AG08396 (cell line): ENCODE data around the gene MYOM1.

Source experiments
- DNase-seq: peaks from one replicate; pipeline ENCODE4 v3.0.0; 2012; ENCODE audit warnings: low spot score, mixed read lengths

MYOM1 gene

DNA sequence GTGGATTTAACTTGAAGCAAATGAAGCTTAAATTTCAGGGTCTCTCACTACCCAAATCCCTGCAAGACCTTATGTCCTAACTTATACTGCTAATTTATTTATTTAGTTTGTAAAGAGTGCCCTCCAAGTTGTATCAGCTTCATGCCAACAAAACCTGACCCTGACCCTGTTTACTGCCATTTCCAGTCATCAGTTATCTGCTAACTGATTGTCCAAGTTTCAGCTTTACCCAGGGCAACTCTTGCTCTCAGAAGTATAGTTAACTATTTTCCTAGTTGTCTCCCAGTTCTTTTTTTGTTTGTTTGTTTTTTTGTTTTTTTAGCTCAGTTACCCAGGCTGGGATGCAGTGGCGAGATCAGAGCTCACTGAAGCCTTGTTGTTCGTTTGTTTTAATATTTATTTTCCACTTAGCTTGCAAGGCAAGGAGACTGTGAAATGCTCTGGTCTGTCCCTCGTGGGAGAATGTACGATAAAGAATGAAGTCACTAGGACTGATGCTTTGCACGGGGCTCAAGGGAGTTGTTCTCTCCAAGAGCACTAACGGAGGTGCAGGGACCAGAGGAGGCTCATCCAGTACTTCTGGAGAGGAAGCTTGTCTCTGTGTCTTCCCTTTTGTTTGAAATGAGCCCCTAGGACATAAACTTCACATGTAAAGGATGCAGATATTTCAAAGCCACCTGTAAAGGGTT, 35.3 kb downstream of the MYOM1 start:
- no peak for DNase-seq

DNA sequence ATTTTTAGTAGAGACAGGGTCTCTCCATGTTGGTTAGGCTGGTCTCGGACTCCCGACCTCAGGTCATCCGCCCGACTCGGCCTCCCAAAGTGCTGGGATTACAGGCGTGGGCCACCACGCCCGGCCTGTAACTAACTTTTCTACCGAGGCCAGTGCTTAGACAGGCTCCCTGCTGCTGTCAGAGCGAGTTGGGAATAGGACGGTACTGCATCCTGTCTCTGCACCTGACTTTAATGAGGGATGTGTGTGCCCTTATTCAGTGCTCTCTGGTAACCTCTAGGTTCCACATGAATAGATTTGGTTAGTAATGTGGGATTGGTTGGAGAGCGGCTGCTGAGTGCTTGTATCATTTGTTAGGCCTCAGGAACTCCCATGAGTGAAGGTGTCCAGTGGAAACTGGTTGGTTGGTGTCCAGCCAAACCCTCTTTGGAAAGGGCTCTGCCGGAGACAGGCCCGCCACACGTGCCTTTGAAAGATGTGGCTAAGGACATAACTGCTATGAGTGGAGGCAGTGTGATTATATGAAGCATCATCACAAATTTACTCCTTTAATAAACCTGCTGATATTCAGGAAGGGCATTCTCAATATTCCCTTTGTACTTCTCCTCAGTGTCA, 36.6 kb downstream of the MYOM1 start:
- DNase-seq: no peak

DNA sequence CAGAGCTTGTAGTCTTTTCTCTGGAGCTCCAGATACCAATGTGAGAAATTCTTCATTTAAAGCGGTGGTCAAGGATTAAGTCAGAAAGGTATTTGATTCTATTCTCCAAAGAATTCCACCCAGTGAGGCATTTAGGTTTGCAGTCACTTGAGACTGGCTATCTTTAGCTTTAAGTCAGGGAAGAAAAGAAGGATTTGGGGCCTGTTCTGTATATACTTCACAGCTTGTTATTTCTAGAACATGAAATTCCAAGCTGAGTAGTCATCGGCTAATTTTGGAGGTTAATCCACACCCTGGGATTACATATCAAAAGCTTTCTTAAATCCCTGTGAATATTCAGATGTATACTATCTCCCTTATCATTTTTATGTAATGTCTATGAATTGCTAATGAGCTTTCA, 39.4 kb downstream of the MYOM1 start:
- DNase-seq: peak; percentile 16

DNA sequence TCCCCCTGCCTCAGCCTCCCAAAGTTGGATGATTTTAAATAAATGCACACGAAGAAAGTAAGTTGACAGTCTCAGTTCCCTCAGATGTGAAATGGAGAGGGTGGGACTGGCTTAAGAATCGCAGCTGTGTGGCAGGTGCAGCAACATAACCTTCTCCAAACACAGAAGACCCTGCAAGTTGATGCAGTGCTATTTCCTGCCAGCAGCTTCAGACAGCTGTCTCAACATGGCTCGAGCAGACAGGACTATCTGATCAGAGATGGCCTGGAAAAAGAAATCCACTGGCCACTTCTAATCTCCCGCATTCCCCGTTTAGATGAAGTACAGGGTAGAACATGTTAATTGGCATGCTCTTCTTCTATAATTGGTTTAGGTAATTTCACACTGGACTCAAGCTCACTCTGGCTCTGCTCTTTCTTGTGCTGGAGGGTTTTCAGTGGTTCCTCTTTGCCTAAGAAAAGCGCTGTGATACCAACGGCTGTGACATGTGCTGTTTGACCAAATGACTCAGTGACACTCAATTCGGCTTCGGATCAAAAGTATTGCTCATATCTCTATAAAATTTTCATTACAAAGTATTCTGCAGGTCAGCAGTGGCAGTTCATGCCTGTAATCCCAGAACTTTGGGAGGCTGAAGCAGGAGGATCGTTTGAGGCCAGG, 40.2 kb downstream of the MYOM1 start:
- no peak for DNase-seq

DNA sequence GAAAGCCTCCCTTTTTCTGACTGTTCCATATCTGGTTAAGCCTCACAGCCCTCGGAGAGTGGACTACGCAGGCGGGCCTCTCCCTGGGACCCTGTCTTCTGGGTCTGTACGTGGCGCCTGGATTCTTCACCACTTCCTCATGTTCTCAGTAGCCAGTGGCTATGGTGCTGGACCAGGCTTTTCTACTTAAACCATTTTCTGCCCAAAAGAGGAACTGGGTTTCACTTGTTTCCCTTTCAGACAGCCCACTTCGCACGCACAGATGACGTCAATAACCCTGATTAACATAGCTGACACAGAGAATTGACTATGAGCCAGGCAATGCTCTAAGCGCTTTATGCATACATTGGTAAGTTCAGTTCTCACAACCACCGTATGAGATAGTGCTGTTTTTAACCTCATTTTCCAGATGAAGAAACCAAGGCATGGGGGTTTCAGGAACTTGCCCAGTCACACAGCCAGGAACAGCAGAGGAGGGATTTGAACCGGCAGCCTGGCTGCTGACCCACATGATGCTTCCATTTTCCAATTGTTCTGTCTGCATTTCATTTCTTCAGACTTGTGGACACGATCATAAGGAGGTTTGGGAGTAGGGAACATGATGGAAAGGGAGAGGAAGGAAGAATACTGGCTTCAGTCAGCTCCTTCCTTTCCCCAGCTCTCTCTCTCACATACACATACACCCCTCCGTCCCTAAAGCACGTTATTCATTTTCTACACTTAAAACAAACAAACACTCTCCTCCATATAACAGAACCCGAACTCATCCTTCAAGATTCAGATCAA, 41.7 kb downstream of the MYOM1 start:
- no peak for DNase-seq

DNA sequence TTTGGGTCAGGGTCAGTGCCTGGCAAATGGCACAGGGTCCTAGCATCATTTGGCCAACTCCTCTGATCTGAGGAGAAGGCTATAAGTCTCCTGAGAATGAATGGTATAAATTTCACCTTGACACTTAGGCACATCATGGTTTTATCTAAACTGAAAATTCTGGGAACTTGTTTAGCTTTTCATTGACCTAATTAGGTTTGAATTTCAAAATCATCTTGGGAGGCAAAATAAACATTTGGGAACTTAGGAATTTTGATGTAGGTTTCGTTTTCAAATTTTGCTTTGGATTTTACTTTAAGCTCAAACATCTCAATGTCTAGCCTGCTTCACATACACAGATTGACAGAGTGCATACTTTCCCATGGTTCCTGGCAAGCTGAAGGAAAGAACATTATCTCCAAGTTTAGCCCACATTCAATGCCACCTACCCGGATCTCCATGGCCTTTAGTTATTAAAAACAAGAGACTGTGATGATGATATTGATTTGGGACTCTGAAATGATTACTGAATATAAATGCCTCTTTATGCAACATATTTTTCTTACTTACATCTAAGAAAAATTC, 44.5 kb downstream of the MYOM1 start:
- DNase-seq: no peak

DNA sequence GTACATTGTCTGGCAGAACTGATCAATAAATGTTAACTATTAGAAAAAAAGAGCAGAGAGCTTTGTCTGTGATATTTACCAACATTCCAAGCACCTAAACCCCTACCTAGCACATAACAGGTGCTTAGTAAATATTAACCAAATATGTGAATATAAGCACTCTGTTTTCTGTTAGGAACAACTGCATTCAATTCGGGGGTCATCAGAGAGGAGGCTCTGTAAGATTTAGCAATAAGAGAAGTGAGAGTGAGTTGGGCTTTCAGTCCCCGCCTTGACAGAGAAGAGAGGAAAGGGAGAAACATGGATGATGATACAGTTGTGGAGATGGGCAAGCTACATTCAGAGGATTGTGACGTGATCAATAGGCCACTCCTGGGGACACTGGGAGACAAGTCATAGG, 47.7 kb downstream of the MYOM1 start:
- DNase-seq: no peak

DNA sequence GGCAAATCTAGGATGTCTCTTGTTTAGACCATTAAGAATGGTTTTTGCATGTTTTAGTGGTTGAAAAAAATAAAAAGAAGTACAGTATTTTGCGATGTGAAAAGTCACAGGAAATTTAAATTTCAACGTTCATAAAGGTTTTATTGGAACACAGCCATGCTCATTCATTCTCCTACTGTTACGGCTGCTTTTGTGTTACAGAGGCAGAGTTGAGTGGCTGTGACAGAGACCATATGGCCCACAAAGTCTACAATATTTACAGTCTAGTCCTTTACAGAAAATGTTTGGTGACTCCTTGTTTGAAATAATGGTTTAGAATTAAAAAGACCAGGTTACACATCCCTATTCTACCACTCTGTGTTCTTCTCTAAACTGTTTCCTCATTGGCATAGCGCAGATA, 48.1 kb downstream of the MYOM1 start:
- DNase-seq: no peak

DNA sequence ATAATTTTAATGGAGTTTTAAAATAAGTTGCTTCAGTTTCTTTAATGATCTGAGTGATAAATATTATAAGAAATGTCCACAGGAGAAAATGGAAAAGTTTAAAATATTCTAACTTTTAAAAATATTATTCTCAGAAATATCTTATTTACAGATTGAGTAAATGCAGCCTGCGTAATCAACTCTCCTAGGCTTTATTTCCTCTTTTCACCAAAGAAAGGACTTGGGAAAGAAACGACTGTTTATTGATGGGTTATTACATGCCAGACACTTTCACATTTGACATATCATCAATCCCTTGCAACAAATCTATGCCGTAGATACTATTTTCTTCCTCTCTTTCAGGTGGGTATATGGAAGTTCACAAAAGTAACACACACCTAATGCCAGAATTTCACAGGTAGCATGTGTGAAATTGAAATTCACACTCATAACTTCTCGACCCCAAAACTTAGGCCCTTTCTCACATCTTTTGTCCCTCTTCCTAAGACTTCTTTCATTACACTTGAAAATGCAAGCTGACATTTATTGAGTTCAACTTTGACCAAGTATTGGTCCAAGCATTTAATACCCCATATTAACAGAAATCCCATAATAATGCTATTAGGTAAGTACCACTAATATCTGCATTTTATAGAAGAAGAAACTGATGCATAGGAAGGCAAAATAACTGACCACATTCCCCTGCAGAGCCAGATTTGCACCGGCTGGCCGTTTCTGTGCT, 49.2 kb downstream of the MYOM1 start:
- DNase-seq: no peak

DNA sequence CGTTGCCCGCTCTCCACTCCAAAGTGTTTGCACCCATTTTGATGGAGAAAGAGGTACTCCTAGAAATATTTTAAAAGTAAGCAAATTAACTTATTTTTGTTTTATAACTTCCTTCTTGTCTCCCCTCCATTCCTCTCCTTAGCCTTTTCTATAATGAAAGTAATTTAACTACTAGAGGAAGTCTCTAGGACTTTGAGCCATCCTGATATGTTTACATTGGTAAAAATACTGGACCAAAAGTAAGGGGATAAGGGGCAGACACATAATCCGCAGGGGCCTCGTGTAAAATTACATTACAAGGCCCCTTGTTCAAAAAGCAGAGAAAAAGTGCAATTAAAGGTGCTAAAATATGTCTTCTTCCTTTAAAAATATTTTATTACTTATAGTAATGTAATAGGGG, 55.4 kb downstream of the MYOM1 start:
- DNase-seq: no peak

DNA sequence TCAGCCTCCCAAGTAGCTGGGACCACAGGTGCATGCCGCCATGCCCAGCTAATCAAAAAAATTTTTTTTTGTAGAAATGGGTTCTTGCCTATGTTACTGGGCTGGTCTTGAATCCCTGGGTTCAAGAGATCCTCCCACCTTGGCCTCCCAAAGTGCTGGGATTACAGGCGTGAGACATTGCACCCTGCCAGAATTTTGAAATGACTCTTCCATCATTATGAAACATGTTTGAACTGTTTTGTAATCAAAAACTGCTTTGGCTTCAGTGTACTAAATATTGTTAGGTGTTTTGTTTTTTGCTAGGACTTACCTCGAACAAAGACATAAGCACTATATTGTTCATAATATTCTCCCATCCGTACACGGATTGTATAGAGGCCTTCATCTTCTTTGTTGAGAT, 55.8 kb downstream of the MYOM1 start:
- DNase-seq: no peak

DNA sequence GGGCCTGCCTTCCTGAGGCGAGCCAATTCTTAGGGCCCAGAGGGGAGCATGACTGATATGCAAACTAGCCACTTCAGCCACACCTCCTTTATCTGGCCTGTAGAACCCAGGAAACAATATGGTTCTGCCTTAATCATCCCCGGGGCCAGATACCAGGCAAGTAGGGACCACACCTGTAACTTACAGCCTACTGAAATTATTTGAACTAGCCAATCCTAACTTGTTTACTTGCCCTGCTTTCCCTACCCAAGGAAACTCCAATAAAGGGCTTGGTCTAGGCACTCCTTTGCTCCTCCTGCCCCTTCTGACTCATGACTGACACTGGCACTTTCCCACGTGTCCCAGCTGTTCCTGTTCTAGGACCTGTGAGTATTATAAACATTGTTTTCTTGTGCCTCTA, 57.6 kb downstream of the MYOM1 start:
- DNase-seq: no peak

DNA sequence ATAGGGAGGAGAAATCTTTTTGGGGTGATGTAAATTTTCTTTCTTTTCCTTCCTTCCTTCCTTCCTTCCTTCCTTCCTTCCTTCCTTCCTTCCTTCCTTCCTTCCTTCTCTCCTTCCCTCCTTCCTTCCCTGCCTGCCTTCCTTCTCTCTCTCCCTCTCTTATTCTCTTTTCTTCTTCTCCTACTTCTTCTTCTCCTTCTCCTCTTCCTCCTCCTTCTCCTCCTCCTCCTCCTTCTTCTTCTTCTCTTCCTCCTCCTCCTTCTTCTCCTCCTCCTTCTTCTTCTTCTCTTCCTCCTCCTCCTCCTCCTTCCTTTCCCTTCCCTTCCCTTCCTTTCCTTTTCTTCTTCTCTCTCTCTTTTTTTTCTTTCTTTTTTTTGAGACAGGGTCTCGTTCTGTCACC, 59.9 kb downstream of the MYOM1 start:
- DNase-seq: no peak

DNA sequence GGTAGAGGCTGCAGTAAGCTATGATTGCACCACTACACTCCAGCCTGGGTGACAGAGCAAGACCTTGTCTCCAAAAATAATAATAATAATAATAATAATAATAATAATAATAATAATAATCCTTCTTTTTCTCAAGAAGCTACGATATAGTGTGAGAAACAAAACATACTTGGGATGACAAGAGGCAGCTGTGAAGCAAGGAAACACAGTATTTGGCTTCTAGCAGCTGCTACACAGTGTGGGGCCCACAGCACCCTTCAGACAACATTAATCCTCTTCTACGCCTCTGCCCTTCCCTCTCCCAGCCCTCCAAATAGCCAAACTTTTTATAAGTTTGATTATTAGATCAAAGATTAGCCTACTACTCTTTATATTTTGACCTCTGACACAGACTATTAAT, 62.2 kb downstream of the MYOM1 start:
- no peak for DNase-seq

DNA sequence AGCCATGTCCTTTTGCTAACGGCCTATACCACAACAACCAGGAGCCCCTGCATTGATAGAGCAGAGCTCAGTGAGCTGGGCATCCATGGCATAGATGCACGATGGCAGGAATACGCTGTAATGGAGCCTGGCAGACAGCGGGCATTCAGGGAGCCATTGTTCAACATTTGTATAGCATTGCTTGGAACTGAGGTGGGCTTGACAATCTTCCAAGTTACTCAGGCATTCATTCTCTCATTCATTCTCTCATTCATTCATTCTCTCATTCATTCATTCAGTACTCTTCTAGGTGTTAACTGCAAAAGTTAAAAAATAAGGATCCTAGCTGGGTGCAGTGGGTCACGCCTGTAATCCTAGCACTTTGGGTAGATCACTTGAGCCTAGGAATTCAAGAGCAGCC, 62.7 kb downstream of the MYOM1 start:
- DNase-seq: no peak

DNA sequence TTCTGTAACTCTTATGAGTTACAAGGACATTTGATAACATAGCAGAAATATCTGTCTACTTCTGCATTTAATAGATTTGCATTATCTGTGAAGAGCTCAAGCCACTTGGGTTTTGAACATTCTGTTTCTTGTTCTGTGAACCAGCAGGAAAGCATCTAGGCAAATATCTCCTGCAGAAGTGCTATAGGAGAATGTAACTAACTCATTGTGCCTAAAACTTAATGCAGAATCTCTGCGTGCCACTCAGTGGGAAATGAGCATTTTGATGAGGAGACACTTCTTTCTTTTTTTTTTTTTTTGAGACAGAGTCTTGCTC, 63.5 kb downstream of the MYOM1 start:
- no peak for DNase-seq

DNA sequence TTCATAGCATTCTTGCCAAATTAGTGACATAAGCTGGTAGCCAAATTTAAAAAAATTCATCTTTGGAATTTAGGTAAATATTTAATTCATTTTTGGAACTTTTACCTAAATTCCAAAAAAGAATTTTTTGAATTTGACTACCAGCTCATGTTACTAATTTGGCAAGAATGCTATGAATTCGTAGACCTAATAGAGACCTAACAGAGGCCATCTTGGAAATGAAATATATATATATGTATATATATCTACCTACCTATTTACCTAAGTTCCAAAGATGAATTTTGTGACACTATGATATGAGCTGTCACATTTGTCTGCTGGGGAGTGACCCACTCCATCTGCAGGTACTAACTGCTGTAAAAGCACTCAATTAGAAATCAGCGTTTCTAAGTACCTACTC, 65.6 kb downstream of the MYOM1 start:
- DNase-seq: no peak

DNA sequence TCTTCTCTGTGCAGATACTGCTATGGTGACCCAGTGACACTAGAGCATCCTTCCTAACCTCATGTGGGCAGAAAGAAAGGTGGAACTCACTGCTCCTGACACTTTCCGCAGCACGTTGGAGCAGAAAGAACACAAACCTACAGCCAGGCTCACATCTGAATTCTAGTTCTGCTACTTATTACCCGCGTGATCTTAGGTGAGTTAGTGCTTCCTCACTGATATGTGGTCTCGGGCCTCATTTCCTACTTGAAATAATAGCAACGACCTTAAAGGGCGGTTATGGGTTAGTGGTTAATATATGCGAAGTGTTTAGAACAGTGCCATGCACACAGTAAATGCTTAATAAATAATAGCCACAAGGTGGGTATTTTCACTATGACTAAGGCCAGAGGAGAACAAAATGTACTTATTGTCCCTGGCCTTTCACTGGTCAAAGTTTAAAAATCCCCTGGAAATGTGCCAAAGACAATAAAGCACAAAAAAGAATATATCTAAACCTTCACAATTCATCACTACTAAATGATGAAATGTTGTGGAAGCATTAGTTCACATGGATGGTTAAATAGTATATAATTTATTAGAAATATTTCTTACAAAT, 66.6 kb downstream of the MYOM1 start:
- no peak for DNase-seq

DNA sequence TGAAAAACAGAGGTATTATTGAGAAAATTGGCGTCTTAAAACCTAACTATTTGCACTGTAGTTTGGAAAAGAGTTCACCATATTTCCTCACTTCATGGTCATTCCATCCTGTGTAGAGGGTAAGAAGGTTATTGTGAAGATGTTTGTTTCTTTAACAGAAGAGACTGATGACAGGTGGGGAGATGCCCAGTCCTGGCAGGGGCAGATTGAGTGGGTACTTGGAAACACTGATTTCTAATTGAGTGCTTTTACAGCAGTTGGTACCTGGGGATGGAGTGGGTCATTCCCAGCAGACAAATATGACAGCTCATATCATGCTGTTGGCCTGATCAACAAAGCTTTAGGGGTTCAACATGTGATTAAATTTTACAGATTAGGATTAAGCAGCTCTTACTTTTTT, 67.5 kb downstream of the MYOM1 start:
- no peak for DNase-seq

DNA sequence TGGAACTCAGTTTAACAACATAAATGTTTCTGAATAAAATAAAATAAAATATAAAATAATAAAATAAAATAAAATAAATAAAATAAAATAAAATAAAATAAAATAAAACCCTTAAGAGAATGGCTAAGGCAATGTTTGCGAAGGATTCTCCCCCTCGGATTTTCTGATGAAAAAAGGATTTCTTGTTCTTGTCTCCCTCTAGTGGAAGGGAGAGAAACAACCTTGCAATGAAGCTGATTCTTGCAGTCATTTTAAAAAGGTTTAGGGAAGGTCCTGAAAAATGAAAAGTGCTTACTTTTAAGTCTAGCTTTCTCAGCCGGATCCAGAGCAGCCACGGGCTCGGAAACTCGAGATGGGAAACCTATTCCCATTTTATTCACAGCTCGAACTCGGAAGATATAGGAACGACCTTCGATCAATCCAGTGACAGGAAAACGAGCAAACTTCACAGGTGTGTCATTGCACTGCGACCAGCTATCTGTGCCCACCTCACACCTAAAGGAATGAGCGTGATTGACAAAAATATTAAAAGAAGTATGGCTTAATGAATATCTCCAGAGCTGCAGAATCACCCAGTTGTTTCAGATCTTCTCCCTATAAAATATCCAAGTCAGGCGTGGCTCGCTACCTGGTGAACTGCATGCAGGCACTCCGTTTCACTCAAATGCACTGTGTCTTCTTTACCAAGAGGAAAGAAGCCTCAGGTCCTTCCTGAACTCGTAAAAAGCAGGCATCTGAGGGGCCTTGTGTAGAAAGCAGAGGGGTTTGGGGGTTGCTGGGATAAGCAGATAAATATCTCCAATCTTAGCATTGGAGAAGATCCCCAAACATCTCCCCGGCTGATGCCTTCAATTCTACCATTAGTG, 68.1 kb downstream of the MYOM1 start:
- DNase-seq: peak; percentile 36

DNA sequence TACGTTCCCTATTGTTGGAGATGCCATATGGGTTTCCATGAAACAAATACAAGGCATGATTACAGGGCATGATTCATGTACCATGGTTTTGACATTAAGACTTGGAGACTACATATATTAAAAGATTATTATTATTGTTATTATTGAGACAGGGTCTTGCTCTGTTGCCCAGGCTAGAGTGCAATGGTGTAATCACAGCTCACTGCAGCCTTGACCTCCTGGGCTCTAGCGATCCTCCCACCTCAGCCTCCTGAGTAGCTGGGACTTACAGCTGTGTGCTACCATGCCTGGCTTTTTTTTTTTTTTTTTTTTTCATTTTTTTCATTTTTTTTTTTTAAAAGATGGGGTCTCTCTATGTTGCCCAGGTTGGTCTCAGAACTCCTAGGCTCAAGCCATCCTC, 69.1 kb downstream of the MYOM1 start:
- no peak for DNase-seq
